Endothelial cell of umbilical vein (primary cell): Measurements from ENCODE around the gene BNIP2. TPM values are rescaled to one million over a fixed set of nuclear protein-coding genes. Genes with fewer than 3 reads are reported as not detected.

Experiments
- BruUV-seq: library from RNA; stranded (reverse); fragments of 400-500 nt; replicated peaks from 2 replicates; lab custom pipeline; 2021; lab: Mats Ljungman, UMichigan
- CTCF ChIA-PET: fragments of 300-600, 350-600 bp; sonication (Branson Sonifier 250); formaldehyde crosslinking; loops from one replicate; lab custom pipeline; 2021; ENCODE audit warnings: antibody characterized with exemption, inconsistent platforms; lab: Charles Lee
- POLR2A ChIA-PET: fragments of 300-600, 350-600 bp; sonication (Branson Sonifier 250); formaldehyde crosslinking; loops from one replicate; lab custom pipeline; 2021; ENCODE audit warnings: antibody characterized with exemption, inconsistent platforms; lab: Charles Lee
- DNase-seq: peaks from one replicate; pipeline ENCODE4 v3.0.0-alpha.2; 2011; ENCODE audit warnings: low read depth, low spot score
- FAIRE-seq: peaks from 2 replicates; lab custom pipeline; 2011; peaks lifted over from hg19 to GRCh38; lab: Jason Lieb, UNC
- H2AFZ ChIP-seq: 2 replicates; pipeline ENCODE4 v1.6.0; 2012; ENCODE audit warnings: low read depth, low read length, control low read depth, inconsistent platforms
- H3K27ac ChIP-seq: 2 replicates; pipeline ENCODE4 v1.5.1; 2011; ENCODE audit warnings: low read depth, mild to moderate bottlenecking, control low read depth, low read length, moderate library complexity; ENCODE audit not compliant: insufficient read depth
- H3K27me3 ChIP-seq, 2 experiments: 2 replicates each; pipeline versions ENCODE4 v1.6.0 to v1.6.1; 2011; ENCODE audit warnings: low read length in 2 of 2, mixed read lengths in 1 of 2; ENCODE audit not compliant: control insufficient read depth in 2 of 2, insufficient read depth in 2 of 2
- H3K36me3 ChIP-seq, 2 experiments: 2 replicates in 1 of 2; 3 replicates in 1 of 2; pipeline ENCODE4 v1.5.1; 2011; ENCODE audit warnings: low read length in 2 of 2, mild to moderate bottlenecking in 1 of 2, moderate library complexity in 1 of 2; ENCODE audit not compliant: control insufficient read depth in 2 of 2, insufficient read depth in 2 of 2; ENCODE audit errors: extremely low read depth in 1 of 2
- H3K4me1 ChIP-seq: 3 replicates; pipeline ENCODE4 v1.5.1; 2011; ENCODE audit warnings: mild to moderate bottlenecking, low read length; ENCODE audit not compliant: control insufficient read depth, insufficient read depth; ENCODE audit errors: extremely low read depth
- H3K4me2 ChIP-seq: 2 replicates; pipeline ENCODE4 v1.6.1; 2011; ENCODE audit warnings: low read length, control low read depth, mixed read lengths; ENCODE audit not compliant: insufficient read depth
- H3K4me3 ChIP-seq, 3 experiments: fragments of 200-600 bp in 1 of 3; sonication (generic), shearing (Covaris generic) in 1 of 3; replicated peaks in 1 of 3; 2 replicates each; pipeline ENCODE4 v1.5.1; 2011 to 2016; ENCODE audit warnings: control low read depth in 3 of 3, low read length in 3 of 3, mild to moderate bottlenecking in 2 of 3, inconsistent platforms in 1 of 3, low read depth in 1 of 3, moderate library complexity in 1 of 3; ENCODE audit not compliant: insufficient read depth in 1 of 3
- H3K79me2 ChIP-seq: 2 replicates; pipeline ENCODE4 v1.6.0; 2012; ENCODE audit warnings: low read length, inconsistent platforms; ENCODE audit not compliant: control insufficient read depth, insufficient read depth
- H3K9ac ChIP-seq: replicated peaks from 2 replicates; pipeline ENCODE3; 2011; ENCODE audit warnings: low read length, control low read depth; ENCODE audit not compliant: insufficient read depth; ENCODE audit errors: extremely low read depth
- H3K9me1 ChIP-seq: replicated peaks from 3 replicates; pipeline ENCODE4 v1.6.0; 2011; ENCODE audit warnings: mild to moderate bottlenecking, low read length; ENCODE audit not compliant: control insufficient read depth, insufficient read depth; ENCODE audit errors: extremely low read depth
- H3K9me3 ChIP-seq: replicated peaks from 2 replicates; pipeline ENCODE4 v1.5.1; 2012; ENCODE audit warnings: low read length, inconsistent platforms; ENCODE audit not compliant: control insufficient read depth, insufficient read depth
- H4K20me1 ChIP-seq: replicated peaks from 2 replicates; pipeline ENCODE3; 2011; ENCODE audit warnings: mild to moderate bottlenecking, low read length; ENCODE audit not compliant: control insufficient read depth, insufficient read depth; ENCODE audit errors: extremely low read depth
- EZH2 ChIP-seq: IDR thresholded peaks from 2 replicates; pipeline ENCODE4 v1.6.1; 2012; ENCODE audit warnings: borderline replicate concordance, low read depth, mild to moderate bottlenecking, moderate library complexity, low read length, inconsistent platforms; ENCODE audit not compliant: severe bottlenecking
- FOS ChIP-seq: IDR thresholded peaks from 2 replicates; pipeline ENCODE4 v1.6.1; 2011; ENCODE audit warnings: mild to moderate bottlenecking, low read length, moderate library complexity, borderline replicate concordance; ENCODE audit not compliant: insufficient read depth
- GATA2 ChIP-seq: IDR thresholded peaks from 2 replicates; pipeline ENCODE4 v1.7.0; 2011; ENCODE audit warnings: low read depth, mild to moderate bottlenecking, moderate library complexity, mixed read lengths, low read length; ENCODE audit not compliant: insufficient read length, insufficient read depth
- JUN ChIP-seq: IDR thresholded peaks from 2 replicates; pipeline ENCODE4 v1.6.1; 2011; ENCODE audit warnings: borderline replicate concordance, low read depth; ENCODE audit not compliant: insufficient read length, insufficient read depth
- MYC ChIP-seq: IDR thresholded peaks from one replicate; pipeline ENCODE4 v1.6.1; 2011; ENCODE audit warnings: mild to moderate bottlenecking, low read depth, low read length
- POLR2A ChIP-seq: IDR thresholded peaks from 2 replicates; pipeline ENCODE4 v1.6.1; 2012; ENCODE audit warnings: low read depth, mild to moderate bottlenecking, control low read depth, low read length
- POLR2AphosphoS5 ChIP-seq: IDR thresholded peaks from 2 replicates; pipeline ENCODE4 v1.6.1; 2012; ENCODE audit warnings: low read depth, mild to moderate bottlenecking, control low read depth, low read length, moderate library complexity; ENCODE audit not compliant: insufficient read depth
- dilution Hi-C: fragments of 300-500 bp; cut with MboI; formaldehyde crosslinking; loops from one replicate; pipeline ENCODE4 v1.15.0; 2019; ENCODE audit warnings: low sequenced_read_pairs; ENCODE audit not compliant: extremely low pct_ligation_motif_present
- intact Hi-C: fragments of 100-400 bp; cut with micrococcal nuclease; formaldehyde crosslinking; loops from one replicate; pipeline ENCODE4 v1.10.0; 2022
- polyA plus RNA-seq, 4 experiments: library from polyadenylated mRNA; depleted of rRNA in 3 of 4; stranded (reverse) in 3 of 4; unstranded in 1 of 4; fragments of >200 nt; gene quantifications; 2 replicates each; pipeline versions ENCODE4 v1.2.1 to v1.2.3, GENCODE V29; 2011 to 2012; ENCODE audit warnings: missing spikeins in 1 of 4
- total RNA-seq: library from RNA; stranded (reverse); gene quantifications from 2 replicates; pipeline ENCODE4 v1.2.3, GENCODE V29; 2021
- TF ChIP-seq, protein P1 (sequence below): IDR thresholded peaks from 2 replicates; pipeline ENCODE4 v1.6.1; 2011; ENCODE audit not compliant: insufficient read depth, insufficient read length
- TF ChIP-seq, protein P2 (sequence below), 2 donors: IDR thresholded peaks; 1 replicate in 1 of 2; 2 replicates in 1 of 2; pipeline ENCODE4 v1.5.1; 2011; ENCODE audit warnings: low read length in 2 of 2, mild to moderate bottlenecking in 2 of 2, moderate library complexity in 2 of 2, control low read depth in 1 of 2, inconsistent platforms in 1 of 2, low read depth in 1 of 2; ENCODE audit not compliant: insufficient read depth in 1 of 2; ENCODE audit errors: extremely low read depth in 1 of 2

The BNIP2 gene
- total and polyA plus RNA-seq, 2 donors (not counting 3 experiments of a cell fraction or from before 2014, with no cell fraction given): 39.1 to 90.1 TPM

DNA sequence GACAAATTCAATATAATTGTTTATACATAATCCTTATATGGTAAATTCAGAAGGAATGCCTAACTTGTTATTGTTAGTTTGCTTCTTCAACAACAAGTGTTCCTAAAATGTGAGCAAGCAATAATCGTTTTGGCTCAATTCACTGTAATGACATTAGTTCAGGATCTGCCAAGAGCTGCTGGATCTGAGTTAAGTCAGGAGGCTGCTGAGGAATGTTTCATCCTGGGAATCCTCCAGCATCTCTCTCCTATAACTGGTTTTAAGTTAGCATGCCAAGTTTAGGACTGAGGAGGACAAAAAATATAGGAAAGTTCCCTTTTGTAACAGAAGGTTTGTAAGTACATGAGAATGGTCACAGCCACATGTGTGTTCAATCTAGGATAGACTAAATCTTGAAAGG is 26.9 kb downstream of the BNIP2 start:
- TF ChIP-seq, protein P1, sequence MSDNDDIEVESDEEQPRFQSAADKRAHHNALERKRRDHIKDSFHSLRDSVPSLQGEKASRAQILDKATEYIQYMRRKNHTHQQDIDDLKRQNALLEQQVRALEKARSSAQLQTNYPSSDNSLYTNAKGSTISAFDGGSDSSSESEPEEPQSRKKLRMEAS: no peak
- TF ChIP-seq EZH2 (no peak), JUN (no peak), POLR2A (no peak), GATA2 (no peak)
- Histone ChIP-seq H3K36me3 (peaks cover 8 to 26% of the 10 kb centered on the region in 2 experiments), H4K20me1 (no peaks in the 10 kb centered on the region), H3K79me2 (peaks cover 3% of the 10 kb centered on the region), H2AFZ (no peak overlapping the region), H3K9me3 (no peaks in the 10 kb centered on the region), H3K9me1 (no peaks in the 10 kb centered on the region), H3K9ac (no peak overlapping the region), H3K27me3 (no peaks in the 10 kb centered on the region), H3K4me3 (no peak overlapping the region), H3K27ac (no peak overlapping the region), H3K4me2 (no peak overlapping the region), H3K4me1 (no peaks in the 10 kb centered on the region)
- POLR2A ChIA-PET: no interaction called here
- dilution Hi-C loops: no loop called here
- no peak for FAIRE-seq
- no peak for DNase-seq
- intact Hi-C loops: no loop called here
- CTCF ChIA-PET: interaction anchor here (0.8 kb wide), 1 partner anchor 129 kb away, joined by 3 read pairs; no protein-coding TSS in a partner anchor
- no TSS peak for BruUV-seq

DNA sequence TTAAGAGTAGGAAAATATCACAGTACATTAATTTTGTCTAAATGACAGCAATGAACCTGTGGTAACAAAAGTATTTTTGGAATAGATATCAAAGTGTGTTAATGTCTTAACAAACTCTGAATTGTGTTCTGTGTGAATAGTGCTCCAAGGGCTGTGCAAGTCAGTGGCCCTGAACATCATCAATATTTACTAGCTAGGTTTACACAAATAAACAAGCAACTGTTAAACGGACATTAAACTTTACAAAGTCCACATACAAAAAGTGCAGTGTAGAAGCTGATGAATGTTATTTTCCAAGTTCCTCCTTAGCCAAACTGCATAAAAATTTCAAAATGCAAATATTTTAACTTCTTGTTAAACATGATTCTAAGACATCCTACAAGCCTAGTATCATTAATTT is 29.8 kb downstream of the BNIP2 start:
- Histone ChIP-seq H2AFZ (no peak overlapping the region), H3K27me3 (no peaks in the 10 kb centered on the region), H4K20me1 (peaks cover 7% of the 10 kb centered on the region), H3K9me1 (no peaks in the 10 kb centered on the region), H3K9me3 (no peaks in the 10 kb centered on the region), H3K4me2 (no peak overlapping the region), H3K36me3 (peaks cover 5 to 18% of the 10 kb centered on the region in 2 experiments), H3K4me1 (peaks cover 14% of the 10 kb centered on the region), H3K4me3 (no peak overlapping the region), H3K9ac (no peak overlapping the region), H3K27ac (no peak overlapping the region), H3K79me2 (peaks cover 29% of the 10 kb centered on the region)
- ChIA-PET POLR2A (no interaction called here), CTCF (no interaction called here)
- intact Hi-C loops (loop anchor here (5.0 kb wide), 1 partner anchor 287 kb away; the partner anchor contains the start of gene MYO1E), dilution Hi-C loops (no loop called here)
- TF ChIP-seq EZH2 (no peak), MYC (no peak), POLR2AphosphoS5 (no peak), POLR2A (no peak), GATA2 (no peak), FOS (no peak), JUN (no peak)
- TF ChIP-seq, protein P2, sequence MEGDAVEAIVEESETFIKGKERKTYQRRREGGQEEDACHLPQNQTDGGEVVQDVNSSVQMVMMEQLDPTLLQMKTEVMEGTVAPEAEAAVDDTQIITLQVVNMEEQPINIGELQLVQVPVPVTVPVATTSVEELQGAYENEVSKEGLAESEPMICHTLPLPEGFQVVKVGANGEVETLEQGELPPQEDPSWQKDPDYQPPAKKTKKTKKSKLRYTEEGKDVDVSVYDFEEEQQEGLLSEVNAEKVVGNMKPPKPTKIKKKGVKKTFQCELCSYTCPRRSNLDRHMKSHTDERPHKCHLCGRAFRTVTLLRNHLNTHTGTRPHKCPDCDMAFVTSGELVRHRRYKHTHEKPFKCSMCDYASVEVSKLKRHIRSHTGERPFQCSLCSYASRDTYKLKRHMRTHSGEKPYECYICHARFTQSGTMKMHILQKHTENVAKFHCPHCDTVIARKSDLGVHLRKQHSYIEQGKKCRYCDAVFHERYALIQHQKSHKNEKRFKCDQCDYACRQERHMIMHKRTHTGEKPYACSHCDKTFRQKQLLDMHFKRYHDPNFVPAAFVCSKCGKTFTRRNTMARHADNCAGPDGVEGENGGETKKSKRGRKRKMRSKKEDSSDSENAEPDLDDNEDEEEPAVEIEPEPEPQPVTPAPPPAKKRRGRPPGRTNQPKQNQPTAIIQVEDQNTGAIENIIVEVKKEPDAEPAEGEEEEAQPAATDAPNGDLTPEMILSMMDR (IDR thresholded peaks at IDR 0.05; ENCODE audit: extremely low read depth in 1 of 2, insufficient read depth in 1 of 2, low read depth in 1 of 2, low read length in 2 of 2): no peak
- TF ChIP-seq, protein P1: no peak
- no peak for FAIRE-seq
- no peak for DNase-seq
- no TSS peak for BruUV-seq
